ENCODE results near the gene ZNF700.

DNA sequence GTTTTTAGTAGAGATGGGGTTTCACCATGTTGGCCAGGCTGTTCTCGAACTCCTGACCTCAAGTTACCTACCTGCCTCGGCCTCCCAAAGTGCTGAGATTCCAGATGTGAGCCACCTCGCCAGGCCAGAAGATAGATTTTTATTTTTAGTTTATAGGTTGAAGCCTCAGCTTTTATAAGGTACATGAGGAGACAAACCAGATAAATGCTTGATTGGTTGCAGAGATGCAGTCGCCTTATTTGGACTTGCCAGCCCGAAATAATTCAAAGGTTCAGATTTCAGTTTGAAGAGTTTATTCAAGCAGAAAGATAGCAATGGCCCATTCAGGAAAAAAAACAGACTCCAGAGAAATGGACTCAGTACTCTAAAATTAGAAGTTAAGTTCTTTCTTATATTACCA, 34.3 kb upstream of the ZNF700 start:
- TF ChIP-seq, protein P1, sequence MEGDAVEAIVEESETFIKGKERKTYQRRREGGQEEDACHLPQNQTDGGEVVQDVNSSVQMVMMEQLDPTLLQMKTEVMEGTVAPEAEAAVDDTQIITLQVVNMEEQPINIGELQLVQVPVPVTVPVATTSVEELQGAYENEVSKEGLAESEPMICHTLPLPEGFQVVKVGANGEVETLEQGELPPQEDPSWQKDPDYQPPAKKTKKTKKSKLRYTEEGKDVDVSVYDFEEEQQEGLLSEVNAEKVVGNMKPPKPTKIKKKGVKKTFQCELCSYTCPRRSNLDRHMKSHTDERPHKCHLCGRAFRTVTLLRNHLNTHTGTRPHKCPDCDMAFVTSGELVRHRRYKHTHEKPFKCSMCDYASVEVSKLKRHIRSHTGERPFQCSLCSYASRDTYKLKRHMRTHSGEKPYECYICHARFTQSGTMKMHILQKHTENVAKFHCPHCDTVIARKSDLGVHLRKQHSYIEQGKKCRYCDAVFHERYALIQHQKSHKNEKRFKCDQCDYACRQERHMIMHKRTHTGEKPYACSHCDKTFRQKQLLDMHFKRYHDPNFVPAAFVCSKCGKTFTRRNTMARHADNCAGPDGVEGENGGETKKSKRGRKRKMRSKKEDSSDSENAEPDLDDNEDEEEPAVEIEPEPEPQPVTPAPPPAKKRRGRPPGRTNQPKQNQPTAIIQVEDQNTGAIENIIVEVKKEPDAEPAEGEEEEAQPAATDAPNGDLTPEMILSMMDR (IDR thresholded peaks at IDR 0.05; ENCODE audit: insufficient read depth, low read length) = no peak
- TF ChIP-seq POLR2AphosphoS5 (IDR thresholded peaks at IDR 0.05; ENCODE audit: low read depth) (no peak), GABPA (IDR thresholded peaks at IDR 0.05; ENCODE audit: low read depth) (no peak), SPI1 (IDR thresholded peaks at IDR 0.05; ENCODE audit: borderline replicate concordance, low read depth) (no peak)
- TF ChIP-seq, protein P2, sequence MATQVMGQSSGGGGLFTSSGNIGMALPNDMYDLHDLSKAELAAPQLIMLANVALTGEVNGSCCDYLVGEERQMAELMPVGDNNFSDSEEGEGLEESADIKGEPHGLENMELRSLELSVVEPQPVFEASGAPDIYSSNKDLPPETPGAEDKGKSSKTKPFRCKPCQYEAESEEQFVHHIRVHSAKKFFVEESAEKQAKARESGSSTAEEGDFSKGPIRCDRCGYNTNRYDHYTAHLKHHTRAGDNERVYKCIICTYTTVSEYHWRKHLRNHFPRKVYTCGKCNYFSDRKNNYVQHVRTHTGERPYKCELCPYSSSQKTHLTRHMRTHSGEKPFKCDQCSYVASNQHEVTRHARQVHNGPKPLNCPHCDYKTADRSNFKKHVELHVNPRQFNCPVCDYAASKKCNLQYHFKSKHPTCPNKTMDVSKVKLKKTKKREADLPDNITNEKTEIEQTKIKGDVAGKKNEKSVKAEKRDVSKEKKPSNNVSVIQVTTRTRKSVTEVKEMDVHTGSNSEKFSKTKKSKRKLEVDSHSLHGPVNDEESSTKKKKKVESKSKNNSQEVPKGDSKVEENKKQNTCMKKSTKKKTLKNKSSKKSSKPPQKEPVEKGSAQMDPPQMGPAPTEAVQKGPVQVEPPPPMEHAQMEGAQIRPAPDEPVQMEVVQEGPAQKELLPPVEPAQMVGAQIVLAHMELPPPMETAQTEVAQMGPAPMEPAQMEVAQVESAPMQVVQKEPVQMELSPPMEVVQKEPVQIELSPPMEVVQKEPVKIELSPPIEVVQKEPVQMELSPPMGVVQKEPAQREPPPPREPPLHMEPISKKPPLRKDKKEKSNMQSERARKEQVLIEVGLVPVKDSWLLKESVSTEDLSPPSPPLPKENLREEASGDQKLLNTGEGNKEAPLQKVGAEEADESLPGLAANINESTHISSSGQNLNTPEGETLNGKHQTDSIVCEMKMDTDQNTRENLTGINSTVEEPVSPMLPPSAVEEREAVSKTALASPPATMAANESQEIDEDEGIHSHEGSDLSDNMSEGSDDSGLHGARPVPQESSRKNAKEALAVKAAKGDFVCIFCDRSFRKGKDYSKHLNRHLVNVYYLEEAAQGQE (IDR thresholded peaks at IDR 0.05; ENCODE audit: insufficient replicate concordance, low read depth) = no peak
